Measurements from ENCODE around the gene PAQR8.

DNA sequence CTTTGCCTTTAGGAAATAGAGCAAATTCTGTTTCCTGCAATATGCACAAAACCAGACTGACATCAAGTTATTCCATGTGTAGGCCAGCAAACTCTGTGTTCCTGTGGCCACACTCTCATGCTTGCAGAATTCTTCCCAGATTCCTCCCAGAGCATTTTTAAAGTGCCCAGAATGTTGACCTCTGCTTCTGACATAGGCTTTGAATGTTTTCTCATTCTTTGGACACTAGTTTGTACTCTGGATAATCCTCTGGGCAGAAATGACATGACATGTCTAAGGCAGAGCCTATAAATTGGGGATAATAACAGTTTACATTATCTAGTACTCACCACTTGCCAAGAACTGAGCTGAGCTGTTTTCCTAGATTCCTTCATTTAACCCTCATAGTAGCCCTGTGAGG, 49.0 kb downstream of the PAQR8 start:
- TF ChIP-seq, protein P1, sequence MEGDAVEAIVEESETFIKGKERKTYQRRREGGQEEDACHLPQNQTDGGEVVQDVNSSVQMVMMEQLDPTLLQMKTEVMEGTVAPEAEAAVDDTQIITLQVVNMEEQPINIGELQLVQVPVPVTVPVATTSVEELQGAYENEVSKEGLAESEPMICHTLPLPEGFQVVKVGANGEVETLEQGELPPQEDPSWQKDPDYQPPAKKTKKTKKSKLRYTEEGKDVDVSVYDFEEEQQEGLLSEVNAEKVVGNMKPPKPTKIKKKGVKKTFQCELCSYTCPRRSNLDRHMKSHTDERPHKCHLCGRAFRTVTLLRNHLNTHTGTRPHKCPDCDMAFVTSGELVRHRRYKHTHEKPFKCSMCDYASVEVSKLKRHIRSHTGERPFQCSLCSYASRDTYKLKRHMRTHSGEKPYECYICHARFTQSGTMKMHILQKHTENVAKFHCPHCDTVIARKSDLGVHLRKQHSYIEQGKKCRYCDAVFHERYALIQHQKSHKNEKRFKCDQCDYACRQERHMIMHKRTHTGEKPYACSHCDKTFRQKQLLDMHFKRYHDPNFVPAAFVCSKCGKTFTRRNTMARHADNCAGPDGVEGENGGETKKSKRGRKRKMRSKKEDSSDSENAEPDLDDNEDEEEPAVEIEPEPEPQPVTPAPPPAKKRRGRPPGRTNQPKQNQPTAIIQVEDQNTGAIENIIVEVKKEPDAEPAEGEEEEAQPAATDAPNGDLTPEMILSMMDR (IDR thresholded peaks at IDR 0.05), result no peak
- no peak for TF ChIP-seq POLR2A (IDR thresholded peaks at IDR 0.05)

Data from Peyer's patch (tissue), 4 donors.